Mesenchymal stem cell (in vitro differentiated cells and primary cell): ENCODE results near the gene PRSS38.

Source experiments
- DNase-seq: peaks from one replicate; pipeline ENCODE4 v3.0.0-alpha.2; 2013
- H2AFZ ChIP-seq: one replicate; pipeline ENCODE4 v1.6.1; 2013; ENCODE audit warnings: low read depth, mild to moderate bottlenecking, control low read depth, inconsistent platforms, low read length, moderate library complexity
- H2AK5ac ChIP-seq: 2 replicates; pipeline ENCODE4 v1.6.1; 2013; ENCODE audit warnings: low read length, moderate library complexity, mild to moderate bottlenecking, inconsistent platforms; ENCODE audit not compliant: severe bottlenecking
- H2BK120ac ChIP-seq: one replicate; pipeline ENCODE4 v1.6.1; 2013; ENCODE audit warnings: low read depth, mild to moderate bottlenecking, inconsistent platforms, low read length, moderate library complexity
- H2BK12ac ChIP-seq, 2 experiments: one replicate each; pipeline ENCODE4 v1.6.1; 2013; ENCODE audit warnings: inconsistent platforms in 2 of 2, low read length in 2 of 2, mild to moderate bottlenecking in 2 of 2, moderate library complexity in 2 of 2, control low read depth in 1 of 2
- H2BK15ac ChIP-seq: one replicate; pipeline ENCODE4 v1.6.1; 2013; ENCODE audit warnings: mild to moderate bottlenecking, low read depth, inconsistent platforms; ENCODE audit not compliant: poor library complexity, severe bottlenecking
- H2BK5ac ChIP-seq: 2 replicates; pipeline ENCODE4 v1.6.1; 2013; ENCODE audit warnings: low read depth, mild to moderate bottlenecking, low read length, control low read depth, inconsistent platforms; ENCODE audit not compliant: poor library complexity, severe bottlenecking
- H3K14ac ChIP-seq, 2 experiments: one replicate each; pipeline ENCODE4 v1.6.1; 2013; ENCODE audit warnings: inconsistent platforms in 2 of 2, low read length in 2 of 2, control low read depth in 1 of 2, mild to moderate bottlenecking in 1 of 2, moderate library complexity in 1 of 2
- H3K18ac ChIP-seq, 2 experiments: one replicate each; pipeline ENCODE4 v1.6.1; 2013; ENCODE audit warnings: inconsistent platforms in 2 of 2, low read length in 2 of 2, control low read depth in 1 of 2, low read depth in 1 of 2, mild to moderate bottlenecking in 1 of 2
- H3K23ac ChIP-seq, 2 experiments: one replicate each; pipeline ENCODE4 v1.6.1; 2013; ENCODE audit warnings: inconsistent platforms in 2 of 2, low read length in 2 of 2, mild to moderate bottlenecking in 2 of 2, moderate library complexity in 2 of 2, control low read depth in 1 of 2
- H3K27ac ChIP-seq: 2 replicates; pipeline ENCODE4 v1.5.1; 2013; ENCODE audit warnings: mild to moderate bottlenecking, moderate library complexity, low read length, control low read depth, inconsistent platforms; ENCODE audit not compliant: poor library complexity, severe bottlenecking
- H3K27me3 ChIP-seq, 2 experiments: 2 replicates each; pipeline versions ENCODE4 v1.6.1 to v1.7.0; 2013; ENCODE audit warnings: low read length in 2 of 2, mild to moderate bottlenecking in 2 of 2, moderate library complexity in 2 of 2, control low read depth in 1 of 2, inconsistent platforms in 1 of 2; ENCODE audit not compliant: control insufficient read depth in 1 of 2, insufficient read depth in 1 of 2
- H3K36me3 ChIP-seq, 2 experiments: 2 replicates each; pipeline versions ENCODE4 v1.6.1 to v1.7.0; 2013; ENCODE audit warnings: low read length in 2 of 2, control low read depth in 1 of 2, inconsistent platforms in 1 of 2, low read depth in 1 of 2, mild to moderate bottlenecking in 1 of 2; ENCODE audit not compliant: insufficient read depth in 2 of 2, control insufficient read depth in 1 of 2
- H3K4ac ChIP-seq, 2 experiments: one replicate each; pipeline ENCODE4 v1.6.1; 2013; ENCODE audit warnings: inconsistent platforms in 2 of 2, low read length in 2 of 2, mild to moderate bottlenecking in 2 of 2, moderate library complexity in 2 of 2, control low read depth in 1 of 2, low read depth in 1 of 2
- H3K4me1 ChIP-seq: 2 replicates; pipeline ENCODE4 v1.6.1; 2013; ENCODE audit warnings: low read depth, low read length, control low read depth; ENCODE audit not compliant: control insufficient read depth, insufficient read depth
- H3K4me2 ChIP-seq: 2 replicates; pipeline ENCODE4 v1.6.1; 2013; ENCODE audit warnings: low read length, mild to moderate bottlenecking, inconsistent platforms; ENCODE audit not compliant: poor library complexity, severe bottlenecking
- H3K4me3 ChIP-seq, 2 experiments: 2 replicates each; pipeline versions ENCODE4 v1.5.1 to v1.7.0; 2013; ENCODE audit warnings: low read length in 2 of 2, mild to moderate bottlenecking in 2 of 2, control low read depth in 1 of 2, low read depth in 1 of 2; ENCODE audit not compliant: insufficient read depth in 1 of 2
- H3K79me1 ChIP-seq: replicated peaks from 2 replicates; pipeline ENCODE4 v1.6.1; 2013; ENCODE audit warnings: mild to moderate bottlenecking, control low read depth, low read length, inconsistent platforms; ENCODE audit not compliant: poor library complexity, severe bottlenecking
- H3K9ac ChIP-seq: 2 replicates; pipeline ENCODE4 v1.7.0; 2013; ENCODE audit warnings: mild to moderate bottlenecking, low read length, moderate library complexity
- H3K9me3 ChIP-seq: 2 replicates; pipeline ENCODE4 v1.7.0; 2013; ENCODE audit warnings: mild to moderate bottlenecking, low read length; ENCODE audit not compliant: control insufficient read depth
- H4K8ac ChIP-seq: one replicate; pipeline ENCODE4 v1.6.1; 2013; ENCODE audit warnings: inconsistent platforms, mild to moderate bottlenecking, low read length, moderate library complexity
- H4K91ac ChIP-seq: one replicate; pipeline ENCODE4 v1.6.1; 2013; ENCODE audit warnings: mild to moderate bottlenecking, low read length, inconsistent platforms
- WGBS: methylation state at CpG from one replicate; pipeline ENCODE4 v1.1.7; 2013; ENCODE audit warnings: mixed read lengths; 5-methylcytosine and 5-hydroxymethylcytosine counted together

Gene PRSS38

GRCh38 chr1:227773558-227773957 lies 41.9 kb upstream of the PRSS38 start:
- Histone ChIP-seq H2AFZ (no peak overlapping the region), H4K91ac (no peak overlapping the region), H3K14ac (no peak overlapping the region), H3K23ac (no peak overlapping the region), H3K4me2 (no peak overlapping the region), H3K4me3 (no peak overlapping the region), H3K4me1 (peaks cover 40% of the 10 kb centered on the region), H2BK15ac (no peak overlapping the region), H3K36me3 (peaks cover 42 to 48% of the 10 kb centered on the region in 2 experiments), H3K9ac (no peak overlapping the region), H3K27me3 (no peaks in the 10 kb centered on the region), H3K79me1 (peaks cover 42% of the 10 kb centered on the region), H2BK120ac (no peak overlapping the region), H2BK5ac (no peak overlapping the region), H3K18ac (no peak overlapping the region), H3K4ac (no peak overlapping the region), H3K9me3 (no peaks in the 10 kb centered on the region), H2BK12ac (no peak overlapping the region), H4K8ac (no peak overlapping the region), H3K27ac (no peak overlapping the region), H2AK5ac (no peak overlapping the region)
- DNase-seq: no peak
- WGBS: 97% methylated on average over 15 of the region's 15 CpGs

DNA sequence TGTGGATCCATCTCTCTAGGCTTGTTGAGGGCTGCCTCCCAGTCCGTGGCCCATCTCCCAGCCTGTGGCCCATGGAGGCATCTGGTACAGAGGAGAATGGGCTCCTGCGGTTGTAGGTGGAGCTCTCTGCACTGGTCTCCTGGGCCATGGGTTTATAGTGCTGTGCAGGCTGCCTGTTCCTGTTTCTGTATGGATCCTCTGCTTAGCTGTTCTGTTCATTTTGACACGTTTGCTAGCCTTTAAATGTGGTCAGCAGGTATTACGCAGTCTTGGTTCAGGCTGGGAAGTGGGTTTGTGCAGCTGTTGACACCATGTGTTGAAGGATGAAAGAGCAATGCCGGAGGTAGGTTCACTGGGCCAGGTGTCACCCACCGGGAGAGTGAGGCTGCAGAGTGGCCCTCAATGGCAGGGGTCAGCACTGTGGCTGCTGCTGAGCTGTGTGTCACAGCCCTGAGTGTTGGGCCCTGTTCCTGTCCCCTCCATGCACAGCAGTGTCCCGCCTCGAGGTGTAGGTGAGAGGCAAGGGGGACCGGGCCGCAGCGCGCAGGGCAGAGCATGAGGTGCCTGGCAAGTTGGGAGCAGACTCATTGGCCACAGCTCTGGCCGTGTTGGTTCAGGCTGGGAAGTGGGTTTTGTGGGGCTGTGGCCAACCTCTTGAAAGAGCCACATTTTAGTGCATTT lies 41.3 kb upstream of the PRSS38 start:
- Histone ChIP-seq H3K14ac (no peak overlapping the region), H3K79me1 (peaks cover 38% of the 10 kb centered on the region), H3K27ac (peak overlapping the region; percentile 67), H2AFZ (no peak overlapping the region), H4K91ac (peak overlapping the region; percentile 23), H3K4me2 (no peak overlapping the region), H3K4ac (no peak overlapping the region), H2BK12ac (no peak overlapping the region), H3K18ac (no peak overlapping the region), H3K4me3 (no peak overlapping the region), H3K36me3 (peaks cover 36 to 44% of the 10 kb centered on the region in 2 experiments), H2BK15ac (no peak overlapping the region), H3K4me1 (peaks cover 46% of the 10 kb centered on the region), H2AK5ac (peak overlapping the region; percentile 46), H2BK5ac (no peak overlapping the region), H3K9ac (no peak overlapping the region), H3K23ac (no peak overlapping the region), H3K27me3 (no peaks in the 10 kb centered on the region), H2BK120ac (no peak overlapping the region), H4K8ac (no peak overlapping the region), H3K9me3 (no peaks in the 10 kb centered on the region)
- WGBS: 95% methylated on average over 13 of the region's 13 CpGs
- DNase-seq: no peak

DNA sequence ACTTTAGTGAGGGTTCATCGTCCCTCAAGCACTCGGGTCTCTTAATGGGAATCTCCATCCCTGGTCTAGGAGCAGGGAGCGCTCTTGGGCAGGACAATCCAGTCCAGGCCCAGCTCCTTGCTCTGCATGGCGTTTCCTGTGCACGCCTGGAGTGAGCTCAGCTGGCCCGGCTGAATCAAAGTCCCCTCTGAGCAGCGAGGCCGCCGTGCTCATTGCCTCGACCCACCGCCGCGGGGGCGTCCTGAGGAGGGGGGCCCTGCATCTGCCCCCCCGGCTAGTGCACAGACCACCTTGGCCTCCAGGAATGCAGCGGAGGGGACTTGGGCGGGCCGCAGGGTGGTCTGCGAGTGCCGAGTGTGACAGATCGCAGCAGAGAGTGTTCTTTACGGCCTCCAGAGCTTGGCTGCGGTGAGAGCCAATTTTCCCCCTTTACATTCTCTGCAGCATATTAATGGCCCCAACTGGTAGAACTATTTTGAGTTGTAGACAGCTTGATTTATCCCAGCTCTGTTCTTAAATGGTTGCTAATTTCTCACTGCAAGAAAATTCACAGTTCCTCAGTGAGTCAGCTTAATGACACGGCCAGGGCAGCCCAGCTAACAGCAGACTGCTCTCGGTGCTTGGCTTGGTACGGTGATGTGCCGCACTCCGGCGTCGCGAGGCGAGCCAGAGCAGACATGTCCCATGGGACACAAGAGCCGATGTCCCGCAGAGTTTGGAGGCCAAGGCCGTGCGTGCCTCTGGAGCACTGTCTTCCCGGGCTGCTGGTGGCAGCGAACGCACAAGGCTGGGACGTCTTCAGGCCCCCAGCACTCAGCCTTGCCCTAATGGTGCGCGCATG lies 40.4 kb upstream of the PRSS38 start:
- no peak overlapping the region for H3K14ac ChIP-seq
- no peaks in the 10 kb centered on the region for H3K27me3 ChIP-seq
- H2BK120ac ChIP-seq: no peak overlapping the region
- H2AK5ac ChIP-seq: no peak overlapping the region
- H3K4me3 ChIP-seq: no peak overlapping the region
- peaks cover 34% of the 10 kb centered on the region for H3K79me1 ChIP-seq
- no peak overlapping the region for H3K9ac ChIP-seq
- no peak overlapping the region for H3K4ac ChIP-seq
- H3K4me2 ChIP-seq: peak overlapping the region; percentile 33
- H2BK5ac ChIP-seq: no peak overlapping the region
- peak overlapping the region; percentile 67 for H3K27ac ChIP-seq
- H2BK15ac ChIP-seq: no peak overlapping the region
- peak overlapping the region in 1 of 2 experiments; percentile 15 for H2BK12ac ChIP-seq
- no peak overlapping the region for H4K91ac ChIP-seq
- no peaks in the 10 kb centered on the region for H3K9me3 ChIP-seq
- WGBS: 86% methylated on average over 35 of the region's 42 CpGs
- H4K8ac ChIP-seq: no peak overlapping the region
- DNase-seq: peak; percentile 38
- peak overlapping the region in 1 of 2 experiments; percentile 28 for H3K18ac ChIP-seq
- peaks cover 28 to 42% of the 10 kb centered on the region in 2 experiments for H3K36me3 ChIP-seq
- H2AFZ ChIP-seq: no peak overlapping the region
- H3K23ac ChIP-seq: no peak overlapping the region
- H3K4me1 ChIP-seq: peaks cover 53% of the 10 kb centered on the region

DNA sequence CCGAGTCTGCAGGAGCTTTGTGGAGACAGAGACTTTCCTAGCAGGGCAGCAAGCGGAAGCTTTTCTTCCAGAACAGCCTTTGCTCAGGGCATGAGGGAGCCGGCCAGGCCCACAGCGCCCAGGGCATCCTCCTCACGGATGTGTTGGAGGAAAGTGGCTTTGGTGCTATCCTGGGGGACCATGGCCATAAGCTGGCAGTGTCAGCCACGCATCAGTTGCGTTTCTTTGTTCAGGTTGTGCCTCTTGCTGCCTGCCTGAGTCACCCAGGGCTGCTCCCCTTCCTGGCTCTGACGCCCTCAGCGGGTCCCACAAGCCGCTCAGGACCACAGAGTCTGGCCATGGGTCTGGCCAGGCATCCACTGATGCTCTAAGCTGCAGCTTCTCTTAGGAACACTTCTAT lies 39.6 kb upstream of the PRSS38 start:
- Histone ChIP-seq H4K8ac (no peak overlapping the region), H3K36me3 (peaks cover 20 to 44% of the 10 kb centered on the region in 2 experiments), H3K18ac (no peak overlapping the region), H2BK5ac (no peak overlapping the region), H3K4me1 (peaks cover 54% of the 10 kb centered on the region), H3K9ac (no peak overlapping the region), H4K91ac (no peak overlapping the region), H2BK15ac (no peak overlapping the region), H3K27ac (peak overlapping the region; percentile 67), H3K4me2 (no peak overlapping the region), H2BK12ac (peak overlapping the region in 1 of 2 experiments; percentile 15), H2AK5ac (peak overlapping the region; percentile 83), H3K27me3 (no peaks in the 10 kb centered on the region), H3K14ac (peak overlapping the region in 1 of 2 experiments; percentile 41), H3K79me1 (peaks cover 32% of the 10 kb centered on the region), H2BK120ac (no peak overlapping the region), H3K4ac (no peak overlapping the region), H3K4me3 (no peak overlapping the region), H2AFZ (no peak overlapping the region), H3K23ac (no peak overlapping the region), H3K9me3 (no peaks in the 10 kb centered on the region)
- WGBS: 93% methylated on average over 10 of the region's 10 CpGs
- peak; percentile 14 for DNase-seq
